ENCODE results near the gene PELO. TPM values are rescaled to one million over a fixed set of nuclear protein-coding genes. Genes with fewer than 3 reads are reported as not detected.

The PELO gene
- polyA plus RNA-seq, 1 donor (not counting 4 experiments of a cell fraction or from before 2014, with no cell fraction given), result 10.6 TPM

DNA sequence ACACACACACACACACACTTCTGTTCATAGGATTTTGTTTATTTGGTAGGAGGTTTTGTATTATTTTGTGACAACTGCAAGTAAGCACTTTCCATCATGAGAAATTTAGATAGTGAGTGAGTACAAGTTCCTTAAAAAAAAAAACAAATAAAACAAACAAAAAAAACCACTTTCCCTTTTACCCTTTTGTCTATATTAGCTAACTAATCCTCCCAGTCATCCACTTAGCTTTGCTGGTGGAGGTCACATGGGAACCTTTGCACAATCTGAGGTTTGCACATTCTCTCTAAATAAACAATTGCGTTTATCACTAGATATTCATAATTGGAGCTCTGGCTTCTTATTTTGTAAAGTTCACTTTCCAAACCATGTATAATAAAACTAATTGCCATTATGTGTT is 6.8 kb downstream of the PELO start:
- Histone ChIP-seq H3K9ac (ENCODE audit: control insufficient read depth, extremely low read depth, insufficient read depth, low read length) (no peak overlapping the region), H3K27me3 (ENCODE audit: control insufficient read depth, extremely low read depth, insufficient read depth, low read length) (no peaks in the 10 kb centered on the region), H3K4me1 (ENCODE audit: control insufficient read depth, extremely low read depth, insufficient read depth, low read length) (peaks cover 8% of the 10 kb centered on the region), H2AFZ (ENCODE audit: control insufficient read depth, low read length) (no peak overlapping the region), H3K9me3 (ENCODE audit: control insufficient read depth, low read depth, low read length) (no peaks in the 10 kb centered on the region), H3K79me2 (ENCODE audit: control insufficient read depth, insufficient read depth, low read length) (no peaks in the 10 kb centered on the region), H3K4me3 (ENCODE audit: control insufficient read depth in 2 of 3, extremely low read depth in 1 of 3, insufficient read depth in 2 of 3, low read depth in 1 of 3, low read length in 3 of 3) (no peak overlapping the region), H4K20me1 (ENCODE audit: control insufficient read depth, extremely low read depth, insufficient read depth, low read length) (no peaks in the 10 kb centered on the region), H3K27ac (ENCODE audit: control insufficient read depth, insufficient read depth, low read length) (no peak overlapping the region), H3K9me1 (ENCODE audit: control insufficient read depth, extremely low read depth, insufficient read depth, low read length) (no peaks in the 10 kb centered on the region), H3K4me2 (ENCODE audit: control insufficient read depth, extremely low read depth, insufficient read depth, low read depth, low read length) (no peak overlapping the region), H3K36me3 (ENCODE audit: control insufficient read depth in 2 of 2, extremely low read depth in 1 of 2, insufficient read depth in 2 of 2, low read length in 2 of 2) (no peaks in the 10 kb centered on the region)
- DNase-seq (ENCODE audit: low read depth, low spot score) (no peak), FAIRE-seq (no peak)
- dilution Hi-C loops (cut with MboI; ENCODE audit: extremely low pct_ligation_motif_present, low sequenced_read_pairs), result no loop called here
- TF ChIP-seq, protein P1, sequence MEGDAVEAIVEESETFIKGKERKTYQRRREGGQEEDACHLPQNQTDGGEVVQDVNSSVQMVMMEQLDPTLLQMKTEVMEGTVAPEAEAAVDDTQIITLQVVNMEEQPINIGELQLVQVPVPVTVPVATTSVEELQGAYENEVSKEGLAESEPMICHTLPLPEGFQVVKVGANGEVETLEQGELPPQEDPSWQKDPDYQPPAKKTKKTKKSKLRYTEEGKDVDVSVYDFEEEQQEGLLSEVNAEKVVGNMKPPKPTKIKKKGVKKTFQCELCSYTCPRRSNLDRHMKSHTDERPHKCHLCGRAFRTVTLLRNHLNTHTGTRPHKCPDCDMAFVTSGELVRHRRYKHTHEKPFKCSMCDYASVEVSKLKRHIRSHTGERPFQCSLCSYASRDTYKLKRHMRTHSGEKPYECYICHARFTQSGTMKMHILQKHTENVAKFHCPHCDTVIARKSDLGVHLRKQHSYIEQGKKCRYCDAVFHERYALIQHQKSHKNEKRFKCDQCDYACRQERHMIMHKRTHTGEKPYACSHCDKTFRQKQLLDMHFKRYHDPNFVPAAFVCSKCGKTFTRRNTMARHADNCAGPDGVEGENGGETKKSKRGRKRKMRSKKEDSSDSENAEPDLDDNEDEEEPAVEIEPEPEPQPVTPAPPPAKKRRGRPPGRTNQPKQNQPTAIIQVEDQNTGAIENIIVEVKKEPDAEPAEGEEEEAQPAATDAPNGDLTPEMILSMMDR (optimal IDR thresholded peaks at IDR 0.05 in 1 of 3, IDR thresholded peaks at IDR 0.05 in 1 of 3, conservative IDR thresholded peaks at IDR 0.05 in 1 of 3; ENCODE audit: extremely low read depth in 1 of 3, insufficient read depth in 2 of 3, low read length in 3 of 3), result no peak
- no peak for TF ChIP-seq EZH2 (IDR thresholded peaks at IDR 0.05; ENCODE audit: low read length)

DNA sequence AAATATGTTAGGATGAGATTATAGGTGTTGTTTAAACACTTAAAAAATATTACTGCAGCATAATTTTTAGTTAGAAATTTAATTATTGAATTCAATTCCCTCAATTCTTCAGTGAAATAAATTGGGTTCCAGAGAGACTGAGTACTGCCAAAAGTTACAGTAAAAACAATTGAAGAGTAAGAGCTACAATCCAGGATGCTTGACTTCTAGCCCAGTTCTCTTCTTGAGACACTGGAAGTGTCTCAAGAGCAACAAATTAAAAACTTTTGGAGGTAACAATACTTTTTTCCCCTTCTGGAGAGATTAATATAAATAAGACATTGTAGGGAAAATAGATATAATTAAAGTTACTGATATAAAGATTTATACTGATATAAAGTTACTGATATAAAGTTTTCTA is 8.3 kb downstream of the PELO start:
- Histone ChIP-seq H3K9me1 (ENCODE audit: control insufficient read depth, extremely low read depth, insufficient read depth, low read length) (no peaks in the 10 kb centered on the region), H3K4me2 (ENCODE audit: control insufficient read depth, extremely low read depth, insufficient read depth, low read depth, low read length) (no peak overlapping the region), H4K20me1 (ENCODE audit: control insufficient read depth, extremely low read depth, insufficient read depth, low read length) (no peaks in the 10 kb centered on the region), H3K9ac (ENCODE audit: control insufficient read depth, extremely low read depth, insufficient read depth, low read length) (no peak overlapping the region), H2AFZ (ENCODE audit: control insufficient read depth, low read length) (no peak overlapping the region), H3K4me1 (ENCODE audit: control insufficient read depth, extremely low read depth, insufficient read depth, low read length) (peaks cover 11% of the 10 kb centered on the region), H3K4me3 (ENCODE audit: control insufficient read depth in 2 of 3, extremely low read depth in 1 of 3, insufficient read depth in 2 of 3, low read depth in 1 of 3, low read length in 3 of 3) (no peak overlapping the region), H3K27me3 (ENCODE audit: control insufficient read depth, extremely low read depth, insufficient read depth, low read length) (no peaks in the 10 kb centered on the region), H3K36me3 (ENCODE audit: control insufficient read depth in 2 of 2, extremely low read depth in 1 of 2, insufficient read depth in 2 of 2, low read length in 2 of 2) (no peaks in the 10 kb centered on the region), H3K27ac (ENCODE audit: control insufficient read depth, insufficient read depth, low read length) (no peak overlapping the region), H3K79me2 (ENCODE audit: control insufficient read depth, insufficient read depth, low read length) (peaks cover 9% of the 10 kb centered on the region), H3K9me3 (ENCODE audit: control insufficient read depth, low read depth, low read length) (no peaks in the 10 kb centered on the region)
- FAIRE-seq, result no peak
- dilution Hi-C loops (cut with MboI; ENCODE audit: extremely low pct_ligation_motif_present, low sequenced_read_pairs), result no loop called here
- TF ChIP-seq, protein P1 (optimal IDR thresholded peaks at IDR 0.05 in 1 of 3, IDR thresholded peaks at IDR 0.05 in 1 of 3, conservative IDR thresholded peaks at IDR 0.05 in 1 of 3; ENCODE audit: extremely low read depth in 1 of 3, insufficient read depth in 2 of 3, low read length in 3 of 3), result no peak
- no peak for TF ChIP-seq EZH2 (IDR thresholded peaks at IDR 0.05; ENCODE audit: low read length)
- no peak for DNase-seq (ENCODE audit: low read depth, low spot score)
